Putamen (tissue), 1 donor: ENCODE data around the gene ZER1.
"Not testable (repeated sequence)": the region's sequence is repeated elsewhere in the genome, so short reads cannot be mapped to it uniquely, and the experiment has no call there.

Experiments used
- DNase-seq: peaks from one replicate; pipeline ENCODE4 v3.0.0-alpha.2; 2016; ENCODE audit warnings: low spot score

ZER1 gene

DNA sequence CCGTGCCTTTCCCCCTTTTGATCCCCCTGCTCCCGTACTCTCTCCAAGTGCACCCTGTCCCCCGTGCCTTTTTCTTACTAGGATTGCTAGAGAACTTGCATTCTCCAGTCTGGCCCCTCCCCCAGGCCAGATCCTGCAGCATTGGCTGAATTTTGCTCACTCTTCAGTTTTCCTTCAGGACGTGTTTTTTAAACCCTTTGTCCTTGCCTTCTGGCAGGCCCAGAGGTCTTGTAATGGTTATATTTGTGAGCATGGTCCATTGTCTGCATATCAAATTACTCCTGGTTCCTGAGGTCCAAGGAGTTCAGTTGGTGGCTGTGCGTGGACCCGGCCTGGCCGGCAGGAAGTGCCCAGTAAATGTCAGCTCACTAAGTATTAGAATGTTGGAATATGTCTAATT lies 15.9 kb upstream of the ZER1 start:
- DNase-seq = no peak

DNA sequence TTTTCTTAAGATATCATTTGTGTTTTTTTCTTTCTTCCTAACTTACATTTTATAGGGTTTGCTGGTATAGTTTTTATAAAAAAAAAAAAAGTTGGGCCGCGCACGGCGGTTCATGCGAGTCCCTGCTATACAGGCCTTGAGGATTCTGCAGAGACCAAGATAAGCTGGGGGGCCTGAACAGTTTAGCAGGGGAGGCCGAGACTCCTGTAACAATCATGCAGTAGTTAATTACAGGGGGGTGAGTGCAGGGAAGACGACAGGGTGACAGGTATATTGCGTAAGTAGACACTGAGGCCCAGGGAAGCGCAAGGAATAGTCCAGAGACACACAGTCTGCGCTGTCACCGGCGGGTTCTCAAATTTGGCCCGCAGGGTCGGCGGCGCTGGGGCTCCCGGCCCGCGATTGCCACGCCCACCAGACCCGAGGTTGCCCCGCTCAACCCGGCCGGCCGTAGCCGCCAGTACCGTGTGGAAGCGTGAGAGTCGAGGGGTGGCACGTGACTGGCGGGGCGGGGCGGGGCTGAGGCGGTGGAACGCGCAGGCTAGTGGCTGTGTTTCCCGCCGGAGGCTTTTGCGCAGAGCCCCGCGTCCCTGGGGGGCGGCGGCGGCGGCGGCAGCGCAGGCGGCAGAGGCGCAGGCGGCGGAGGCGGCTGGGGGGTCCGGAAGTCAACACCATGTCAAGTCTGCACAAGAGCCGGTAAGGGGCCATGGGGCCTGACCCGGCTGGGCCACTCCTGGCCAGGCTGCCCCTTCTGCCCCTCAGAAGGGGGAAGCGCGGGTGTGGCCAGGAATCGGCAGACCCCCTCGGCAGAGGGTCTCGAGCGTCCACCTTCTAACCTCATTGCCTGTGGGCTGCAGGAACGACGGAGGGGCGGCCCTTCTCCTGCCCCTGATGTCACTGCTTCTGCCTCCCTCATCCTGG lies 15.2 kb upstream of the ZER1 start, which contains the start of gene TBC1D13:
Gene TBC1D13, plus strand, starts transcription at position 573 of the 921 bp plus-strand sequence. Its CDS starts 101 bp downstream, at position 674.
- DNase-seq = peak; percentile 88

DNA sequence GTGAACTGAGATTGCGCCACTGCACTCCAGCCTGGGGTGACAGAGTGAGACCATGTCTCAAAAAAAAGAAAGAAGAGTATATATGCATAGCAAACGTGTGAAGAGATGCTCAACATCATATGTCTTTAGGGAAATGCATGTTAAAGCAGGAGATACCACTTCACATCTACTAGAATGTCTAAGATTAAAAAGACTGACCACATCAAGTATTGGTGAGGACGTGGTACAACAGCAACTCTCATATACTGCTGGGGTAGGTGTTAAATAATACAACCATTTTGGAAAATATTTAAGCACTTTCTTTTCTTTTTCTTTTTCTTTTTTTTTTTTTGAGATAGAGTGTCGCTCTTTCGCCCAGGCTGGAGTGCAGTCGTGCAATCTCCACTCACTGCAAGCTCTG lies 13.7 kb upstream of the ZER1 start:
- no peak for DNase-seq

DNA sequence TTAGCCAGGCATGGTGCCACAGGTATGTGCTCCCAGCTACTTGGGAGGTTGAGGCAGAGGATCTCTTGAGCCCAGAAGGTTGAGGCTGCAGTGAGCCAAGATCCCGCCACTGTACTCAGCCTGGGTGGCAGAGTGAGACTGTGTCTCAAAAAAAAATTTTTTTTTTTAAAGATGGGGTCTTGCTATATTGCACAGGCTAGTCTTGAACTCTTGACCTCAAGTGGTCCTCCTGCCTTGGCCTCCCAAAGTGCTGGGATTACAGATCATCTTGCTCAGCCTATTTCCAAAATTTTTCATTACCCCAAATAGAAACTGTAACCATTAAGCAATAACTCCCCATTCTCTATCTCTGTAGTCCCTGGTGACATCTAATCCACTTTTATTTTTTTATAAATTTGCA lies 10.9 kb upstream of the ZER1 start:
- DNase-seq = no peak

DNA sequence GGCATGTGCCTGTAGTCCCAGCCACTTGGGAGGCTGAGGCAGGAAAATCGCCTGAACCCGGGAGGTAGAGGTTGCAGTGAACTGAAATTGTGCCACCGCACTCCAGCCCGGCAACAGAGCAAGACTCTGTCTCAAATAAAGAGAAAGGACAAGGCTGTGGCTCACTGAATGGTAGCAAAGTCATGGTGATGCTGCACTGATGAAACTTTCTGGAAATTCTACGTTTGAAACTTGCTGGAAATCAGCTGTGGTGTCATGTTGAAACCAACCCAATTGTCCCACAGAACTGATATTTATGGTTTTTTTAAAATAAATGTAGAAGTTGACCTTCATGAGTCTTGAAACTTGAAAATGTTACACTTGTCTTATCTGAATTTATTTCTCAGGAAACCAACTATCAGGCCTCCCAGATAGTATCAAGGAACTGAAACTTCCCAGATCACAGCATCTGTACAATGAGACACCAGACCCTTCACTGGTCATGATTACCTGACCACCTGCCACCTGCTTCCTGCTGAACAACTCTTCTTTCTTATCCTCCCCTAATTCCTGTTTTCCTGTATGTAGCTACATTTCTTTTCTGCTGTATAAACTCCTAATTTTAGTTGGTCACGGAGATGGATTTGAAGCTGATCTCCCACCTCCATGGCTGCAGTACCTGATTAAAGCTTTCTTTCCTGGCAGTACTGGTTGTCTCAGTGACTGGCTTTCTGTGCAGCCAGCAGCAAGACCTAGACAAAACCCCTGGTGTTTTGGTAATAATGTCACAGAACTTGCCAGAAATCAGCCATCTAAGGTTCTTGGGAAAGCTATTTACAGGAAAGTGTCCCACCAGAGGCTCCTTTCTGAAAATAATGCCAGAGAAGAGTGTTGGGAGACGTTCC lies 9.7 kb upstream of the ZER1 start:
- no peak for DNase-seq

DNA sequence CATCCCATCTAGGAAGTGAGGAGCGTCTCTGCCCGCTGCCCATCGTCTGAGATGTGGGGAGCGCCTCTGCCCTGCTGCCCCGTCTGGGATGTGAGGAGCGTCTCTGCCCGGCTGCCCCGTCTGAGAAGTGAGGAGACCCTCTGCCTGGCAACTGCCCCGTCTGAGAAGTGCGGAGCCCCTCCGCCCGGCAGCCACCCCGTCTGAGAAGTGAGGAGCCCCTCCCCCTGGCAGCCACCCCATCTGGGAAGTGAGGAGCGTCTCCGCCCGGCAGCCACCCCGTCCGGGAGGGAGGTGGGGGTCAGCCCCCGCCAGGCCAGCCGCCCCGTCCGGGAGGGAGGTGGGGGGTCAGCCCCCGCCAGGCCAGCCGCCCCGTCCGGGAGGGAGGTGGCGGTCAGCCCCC lies 8.4 kb upstream of the ZER1 start:
- DNase-seq = not testable (repeated sequence)

DNA sequence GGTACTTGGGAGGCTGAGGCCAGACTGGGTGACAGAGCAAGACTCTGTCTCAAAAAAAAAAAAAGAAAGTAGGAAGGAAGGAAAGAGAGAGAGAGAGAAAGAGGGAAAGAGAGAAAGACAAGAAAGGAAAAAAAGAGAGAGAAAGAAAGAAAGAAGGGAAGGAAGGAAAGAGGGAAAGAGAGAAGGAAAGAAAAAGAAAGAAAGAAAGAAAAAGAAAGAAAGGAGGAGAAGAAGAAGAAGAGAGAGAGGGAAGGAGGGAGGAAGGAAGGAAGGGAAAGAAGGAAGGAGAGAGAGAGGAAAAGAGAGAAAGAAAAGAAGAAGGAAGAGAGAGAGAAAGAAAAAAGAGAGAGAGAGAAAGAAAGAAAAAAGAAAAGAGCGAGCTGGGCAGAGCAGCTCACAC lies 3.1 kb upstream of the ZER1 start:
- DNase-seq = no peak

DNA sequence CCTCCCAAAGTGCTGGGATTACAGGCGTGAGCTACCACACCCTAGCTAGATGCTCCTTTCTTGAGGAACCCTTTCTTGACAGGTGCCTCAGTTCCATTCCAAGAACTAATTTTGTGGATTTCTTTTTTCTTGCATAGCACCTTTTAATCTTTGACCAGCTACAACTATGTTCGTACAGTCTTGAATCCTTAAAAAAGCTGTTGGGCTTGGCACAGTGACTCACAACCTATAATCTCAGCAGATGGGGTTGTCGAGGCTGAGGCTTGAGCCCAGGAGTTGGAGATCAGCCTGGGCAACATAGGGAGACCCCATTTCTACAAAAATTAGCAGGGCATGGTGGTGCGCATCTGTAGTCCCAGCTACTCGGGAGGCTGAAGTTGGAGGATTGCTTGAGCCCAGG lies 1.3 kb upstream of the ZER1 start:
- no peak for DNase-seq

DNA sequence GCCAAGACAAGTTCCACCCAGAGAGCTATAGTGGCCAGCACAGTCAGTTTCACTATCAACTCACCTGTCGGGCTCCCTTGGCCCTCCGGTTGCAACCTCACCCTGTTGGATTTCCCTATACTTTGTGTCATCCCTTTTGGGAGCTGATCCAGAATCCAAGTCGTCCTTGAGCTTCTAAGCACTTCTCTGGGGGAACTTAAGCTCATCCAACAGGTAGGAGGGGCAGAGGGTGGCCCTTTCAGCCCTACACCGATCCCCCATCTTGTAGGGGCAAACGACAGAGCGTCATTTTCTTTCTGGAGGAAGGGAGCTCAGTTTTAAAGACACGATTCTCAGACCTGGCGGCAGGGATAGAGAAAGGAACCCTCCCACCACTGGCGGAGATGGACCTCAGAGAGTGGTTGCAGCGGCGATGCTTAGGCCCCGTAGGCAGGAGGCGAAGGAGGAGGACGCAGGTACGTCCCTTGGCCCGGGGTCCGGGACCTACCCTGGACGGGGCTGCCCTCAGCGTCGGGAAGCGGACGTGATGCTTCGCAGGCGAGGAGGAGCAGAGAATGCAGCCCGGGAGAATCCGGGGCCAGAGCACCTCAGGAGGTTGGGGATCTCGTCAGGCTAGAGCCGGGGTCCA lies 519 bp downstream of the ZER1 start:
- DNase-seq = peak; percentile 17

DNA sequence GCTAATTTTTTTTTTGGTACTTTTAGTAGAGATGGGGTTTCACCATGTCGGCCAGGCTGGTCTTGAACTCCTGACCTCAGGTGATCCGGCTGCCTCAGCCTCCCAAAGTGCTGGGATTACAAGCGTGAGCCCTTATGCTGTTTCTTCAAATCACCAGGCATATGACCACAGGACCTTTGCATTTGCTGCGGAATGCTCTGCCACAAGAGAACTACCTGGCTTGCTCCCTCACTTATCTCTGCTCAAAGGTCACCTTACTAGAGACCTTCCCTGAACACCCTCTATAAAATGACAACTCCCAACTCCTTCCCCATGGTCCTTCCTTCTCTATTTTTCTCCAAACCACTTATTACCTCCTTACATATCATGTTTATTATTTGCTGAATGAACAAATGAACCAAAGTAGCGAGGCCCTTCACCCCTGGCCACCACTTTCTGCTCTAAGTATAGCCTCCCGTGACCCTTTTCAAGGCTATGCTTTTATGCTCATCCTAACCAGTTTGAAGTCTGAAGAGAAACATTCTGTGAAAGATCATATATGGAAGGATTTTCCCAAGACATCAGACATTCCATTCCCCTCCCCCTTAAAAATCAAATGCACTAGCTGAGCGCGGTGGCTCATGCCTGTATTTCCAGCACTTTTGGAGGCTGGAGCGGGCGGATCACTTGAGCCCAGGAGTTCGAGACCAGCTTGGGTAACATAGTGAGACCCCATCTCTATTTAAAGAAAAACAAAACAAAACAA lies 1.3 kb downstream of the ZER1 start:
- DNase-seq = no peak

DNA sequence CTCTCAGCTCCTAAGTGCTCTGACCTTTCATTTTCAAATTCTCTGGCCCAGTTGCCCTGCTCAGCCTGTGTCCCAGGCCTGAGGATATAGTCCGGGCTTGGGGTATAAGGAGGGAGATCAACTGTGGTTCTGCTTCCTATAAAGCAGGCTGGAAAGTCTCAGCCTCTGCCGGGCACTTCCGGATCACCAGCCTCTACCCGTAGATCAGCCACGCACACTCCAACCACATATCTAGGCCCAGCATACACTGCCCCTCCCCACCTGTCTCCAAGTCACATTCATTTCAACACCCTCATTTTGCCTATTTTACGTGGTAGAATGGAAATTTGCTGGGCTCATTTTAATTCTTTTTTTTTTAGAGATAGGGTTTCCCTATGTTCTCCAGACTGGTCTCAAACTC lies 3.1 kb downstream of the ZER1 start:
- DNase-seq = no peak

DNA sequence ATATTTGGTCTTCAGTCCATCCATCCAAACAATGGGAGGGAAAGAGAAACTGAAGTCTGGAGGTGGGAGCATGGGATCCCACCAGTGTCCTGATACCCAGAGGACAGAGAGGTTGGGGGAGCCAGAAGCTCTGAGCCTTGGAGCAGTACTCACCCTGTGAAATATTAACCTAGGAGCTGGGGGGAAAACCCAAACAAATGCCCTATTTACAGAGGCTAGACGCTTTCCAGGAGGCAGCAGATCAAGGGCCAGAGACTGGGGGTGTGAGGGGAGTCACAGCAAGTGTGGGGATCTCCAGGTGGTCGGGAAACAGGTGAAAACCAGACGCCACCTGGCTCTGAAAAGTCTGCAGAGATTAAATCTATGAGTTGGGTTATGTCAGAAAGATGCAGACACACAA lies 6.2 kb downstream of the ZER1 start:
- no peak for DNase-seq

DNA sequence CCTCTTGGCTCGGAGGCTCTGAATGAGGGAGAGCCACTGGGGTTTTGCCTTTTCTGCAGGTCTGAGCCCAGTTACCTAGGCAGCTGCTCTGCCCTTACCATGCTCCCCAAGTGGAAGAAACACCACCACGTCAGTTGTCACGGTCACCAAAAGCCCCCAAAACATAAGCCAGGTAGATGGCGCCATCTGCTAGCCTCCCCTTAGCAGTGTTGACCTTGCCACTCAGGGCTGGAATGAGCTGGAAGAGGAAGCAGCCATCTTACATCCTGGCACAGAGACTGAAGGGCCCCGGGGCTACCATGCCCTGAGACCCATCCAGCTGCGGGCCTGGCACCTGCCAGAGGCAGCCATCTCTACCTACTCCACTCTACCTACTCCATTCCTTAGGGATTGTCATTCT lies 7.4 kb downstream of the ZER1 start:
- no peak for DNase-seq

DNA sequence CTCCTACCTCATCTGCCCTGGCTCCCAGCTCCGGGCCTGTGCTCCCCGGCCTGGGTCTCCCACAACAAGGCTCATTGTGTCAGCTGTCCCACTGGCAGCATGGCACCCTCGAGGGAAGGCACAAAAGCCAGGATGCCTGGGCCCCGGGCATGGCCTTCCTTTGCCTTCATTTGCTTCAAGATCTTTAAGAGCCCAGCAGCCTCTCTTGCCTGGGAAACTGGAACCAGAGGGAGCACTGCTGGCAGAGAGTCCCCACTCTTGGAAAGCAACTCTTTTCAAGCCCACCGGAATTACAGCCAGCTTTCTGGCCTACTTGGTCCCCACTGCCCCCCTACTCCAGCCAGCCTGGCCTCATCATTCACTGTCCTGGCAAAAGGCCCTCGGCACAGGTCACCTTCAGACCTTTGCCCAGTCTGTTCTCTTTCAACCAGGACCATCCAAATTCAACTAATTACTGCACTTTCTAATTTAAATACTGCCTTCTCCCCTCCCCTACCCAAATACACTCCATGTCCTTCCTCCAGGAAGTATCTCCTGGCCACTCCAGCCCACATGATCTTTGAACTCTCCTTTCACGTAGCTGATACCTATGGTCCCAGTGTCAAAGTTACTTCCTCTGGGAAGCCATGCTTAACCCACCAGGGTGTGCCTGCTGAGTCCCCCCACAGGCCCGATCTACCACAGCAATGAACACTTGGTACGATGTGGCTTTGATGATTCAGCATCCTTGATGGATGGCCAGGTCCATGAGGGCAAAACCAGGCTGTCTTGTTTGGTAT lies 8.9 kb downstream of the ZER1 start:
- no peak for DNase-seq

DNA sequence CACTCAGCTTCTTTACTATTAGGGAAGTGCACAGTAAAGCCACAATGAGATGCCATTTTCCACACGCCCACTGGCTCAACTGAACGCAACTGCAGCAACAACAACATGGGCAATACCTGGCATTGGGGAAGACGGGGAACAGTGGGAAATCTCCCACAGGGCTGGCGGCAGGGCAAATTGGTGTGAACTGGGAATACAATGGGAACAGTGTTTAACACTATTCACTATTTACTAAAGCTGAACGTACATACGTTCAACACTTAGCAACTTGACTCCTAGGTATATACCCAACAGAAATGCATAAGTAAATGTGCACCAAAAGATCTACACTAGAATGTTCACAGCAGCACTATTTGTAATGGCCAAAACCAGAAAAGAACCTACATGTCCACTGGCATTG lies 14.1 kb downstream of the ZER1 start:
- no peak for DNase-seq

DNA sequence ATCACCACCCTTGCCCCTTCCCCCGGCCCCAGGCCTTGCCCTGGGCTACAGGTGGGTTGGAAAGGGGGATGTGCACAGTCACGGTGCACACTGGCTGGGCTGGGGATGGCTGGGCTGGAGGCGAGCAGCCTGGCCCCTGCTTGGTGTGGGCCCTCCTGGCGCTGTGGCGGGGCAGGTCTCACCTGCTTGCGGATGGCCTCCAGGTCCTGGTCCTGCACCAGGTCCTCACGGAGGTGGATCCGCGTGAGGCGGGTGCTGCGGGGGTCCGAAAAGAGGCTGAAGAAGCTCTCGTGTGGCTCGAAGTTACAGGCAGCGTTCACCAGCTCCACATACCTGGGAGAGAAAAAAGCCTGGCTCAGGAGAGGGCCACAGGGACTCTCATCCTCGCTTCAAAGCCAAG lies 18.1 kb downstream of the ZER1 start:
- DNase-seq = no peak

DNA sequence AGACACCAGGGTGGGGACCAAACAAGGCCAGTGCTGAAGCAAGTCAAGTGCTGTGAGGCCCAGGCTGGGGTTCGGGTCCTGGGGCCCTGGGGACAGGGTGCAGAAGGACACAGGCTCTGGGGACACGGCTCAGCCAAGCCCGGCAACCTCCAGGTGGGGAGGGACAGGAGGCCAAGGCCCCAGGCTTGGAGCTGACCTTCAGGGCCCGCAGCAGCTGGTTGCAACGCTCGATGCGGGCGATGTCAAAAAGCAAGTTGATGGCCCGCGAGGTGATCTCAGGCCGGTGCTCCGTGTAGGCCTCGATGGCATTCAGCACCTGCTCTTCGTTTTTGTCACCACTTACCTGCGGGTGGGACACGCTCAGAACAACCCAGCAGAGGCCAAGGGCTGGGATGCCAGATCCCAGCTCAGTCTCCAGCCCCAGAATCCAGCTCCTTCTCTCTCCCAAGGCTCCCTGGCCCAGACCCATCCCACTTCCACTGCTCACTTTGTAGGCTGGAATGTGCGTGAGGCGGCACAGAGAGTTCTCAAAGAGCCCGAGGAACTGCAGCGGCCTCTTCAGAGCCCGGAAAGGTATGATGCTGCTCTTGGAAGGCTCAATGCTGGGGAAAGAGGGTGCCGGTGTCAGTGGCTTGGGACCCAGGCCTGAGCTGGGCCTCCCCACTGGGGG lies 20.7 kb downstream of the ZER1 start:
- DNase-seq = no peak

DNA sequence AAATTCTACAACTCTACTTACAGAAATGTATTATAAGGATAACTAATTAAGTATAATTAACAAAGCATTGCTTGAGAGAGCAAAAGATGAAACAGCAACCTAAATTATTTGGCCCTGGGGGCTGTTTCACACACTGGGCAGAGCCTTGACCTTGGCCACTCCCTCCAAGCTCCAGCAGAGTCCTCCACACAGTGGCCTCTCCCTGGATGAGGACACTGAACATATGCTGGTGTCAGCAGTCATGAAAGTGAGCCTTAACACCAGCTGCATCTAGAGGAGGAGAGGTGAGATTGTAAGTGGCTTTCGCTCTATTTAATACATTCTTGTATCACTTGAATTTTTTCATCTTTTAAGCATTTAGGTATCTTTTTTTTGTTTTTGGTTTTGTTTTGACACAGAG lies 24.5 kb downstream of the ZER1 start:
- no peak for DNase-seq

DNA sequence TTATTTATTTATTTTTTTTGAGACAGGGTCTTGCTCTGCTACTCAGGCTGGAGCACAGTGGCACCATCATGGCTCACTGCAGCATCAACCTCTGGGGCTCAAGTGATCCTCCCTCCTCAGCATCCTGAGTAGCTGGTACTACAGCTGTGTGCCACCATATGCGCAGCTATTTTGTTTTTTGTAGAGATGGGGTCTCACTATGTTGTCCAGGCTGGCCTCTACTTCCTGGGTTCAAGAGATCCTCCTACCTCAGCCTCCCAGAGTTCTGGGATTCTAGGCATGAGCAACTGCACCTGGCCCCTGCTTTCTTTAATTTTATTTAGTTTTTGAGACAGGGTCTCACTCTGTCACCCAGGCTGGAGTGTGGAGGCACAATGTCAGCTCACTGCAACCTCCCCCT lies 28.3 kb downstream of the ZER1 start:
- DNase-seq = no peak

DNA sequence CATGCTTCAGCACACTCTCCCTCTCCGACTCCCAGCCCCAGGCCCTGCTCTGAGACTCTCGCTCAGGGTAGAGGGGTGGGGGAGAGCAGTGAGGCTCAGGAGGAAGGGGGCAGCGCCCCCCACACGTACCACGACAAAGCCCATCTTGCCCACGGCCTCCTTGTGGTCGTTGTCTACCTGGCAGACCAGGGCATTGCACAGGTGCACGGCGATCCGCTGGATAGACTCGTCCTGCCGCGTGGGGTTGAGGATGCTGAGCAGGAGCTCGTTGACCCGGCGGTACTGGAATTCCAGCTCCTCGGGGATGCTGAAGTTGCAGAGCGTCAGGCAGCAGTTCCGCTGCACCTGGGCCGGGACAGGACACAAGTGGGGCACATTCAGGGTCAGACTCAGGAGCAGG lies 29.3 kb downstream of the ZER1 start:
- no peak for DNase-seq
